DMS114 treated with DMSO at 0.1 percent for 48 hours (cell line): ENCODE results near the gene LCAT.

Experiments
- DNase-seq: peaks from one replicate; lab custom pipeline; 2025; ENCODE audit not compliant: unreplicated experiment; lab: John Stamatoyannopoulos, UW

Gene LCAT

GRCh38 chr16:67969254-67970039, 25.5 kb upstream of the LCAT start:
- DNase-seq = no peak

DNA sequence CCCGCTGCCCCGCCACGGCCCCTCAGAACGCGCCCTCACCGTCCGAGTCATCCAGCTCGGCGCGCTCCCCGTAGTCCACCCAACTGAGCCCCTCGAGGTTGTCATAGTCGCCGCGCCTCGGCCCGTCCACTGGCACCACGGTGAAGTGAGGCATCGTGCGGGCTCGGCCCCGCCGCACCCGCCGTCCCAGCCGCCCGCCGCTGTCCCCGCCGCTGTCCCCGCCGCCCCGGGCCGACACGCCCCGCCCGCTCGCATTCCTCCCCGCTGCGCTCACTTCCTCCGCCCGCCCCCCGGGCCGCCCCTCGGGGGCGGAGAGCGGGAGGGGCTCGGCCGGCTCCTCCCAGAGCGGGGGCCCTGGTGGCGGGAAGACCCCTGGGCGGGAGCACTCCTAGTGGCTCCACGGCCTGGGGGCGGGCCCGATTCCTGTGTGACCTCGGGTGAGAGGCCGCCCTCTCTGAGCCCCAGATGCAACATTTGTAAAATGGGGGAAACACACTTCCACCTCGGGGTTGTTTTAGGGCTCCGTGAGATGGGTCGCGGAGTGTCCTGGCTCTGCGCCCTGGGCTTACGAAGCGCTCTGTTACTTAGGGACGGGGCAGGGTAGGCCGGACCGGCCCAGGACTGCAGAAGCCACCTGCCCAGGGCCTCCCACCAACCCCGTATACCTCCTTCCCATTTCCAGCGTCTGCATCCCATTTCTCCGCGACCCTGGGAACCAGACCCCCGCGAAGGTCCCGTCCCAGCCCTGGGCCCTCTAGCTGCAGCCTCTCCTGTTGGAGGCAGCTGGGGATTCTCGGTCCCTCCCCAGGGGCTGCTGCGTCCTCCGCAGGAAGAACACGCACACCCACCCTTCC, 24.7 kb upstream of the LCAT start, which contains the start of gene SLC12A4:
Gene SLC12A4 (minus strand): TSS at position 238 of the 854 bp plus-strand sequence. CDS start 84 bp downstream, at position 154.
- peak; percentile 69 for DNase-seq

- no peak for DNase-seq
Measured at GRCh38 chr16:67967958-67968399, 24.1 kb upstream of the LCAT start.

DNA sequence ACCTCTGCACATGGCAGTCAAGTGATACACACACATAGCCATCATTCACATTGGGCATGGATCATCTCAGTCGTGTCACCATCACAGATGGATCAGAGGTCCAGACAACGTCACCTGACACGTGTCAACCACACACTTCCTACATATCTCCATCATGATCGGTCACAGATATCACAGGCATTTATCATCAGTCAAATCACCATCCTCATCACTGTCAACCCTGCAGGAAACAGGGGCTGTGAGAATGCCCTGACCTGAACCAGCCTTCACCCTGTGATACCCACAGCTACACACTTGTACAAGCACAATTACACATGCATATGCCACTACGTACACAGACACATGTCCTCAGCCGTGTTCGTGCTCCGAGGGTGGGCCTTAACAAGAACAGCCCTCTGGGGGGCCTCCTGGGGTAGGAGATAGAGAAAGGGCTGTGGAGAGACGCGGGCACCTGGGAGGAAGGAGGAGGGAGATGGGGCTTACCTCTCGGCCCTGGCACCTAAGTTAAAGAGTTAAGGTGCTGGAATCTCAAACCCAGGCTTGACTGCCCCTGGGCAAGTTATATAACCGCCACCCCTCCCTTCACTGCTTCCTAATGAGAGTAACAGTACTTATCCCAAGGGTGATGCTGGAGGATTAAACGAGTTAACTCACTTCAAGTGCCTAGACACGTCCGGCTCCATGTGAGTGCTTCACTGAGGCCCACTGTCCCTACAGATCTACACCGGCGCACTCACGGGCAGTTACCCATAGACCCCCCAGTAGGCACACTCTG, 23.4 kb upstream of the LCAT start:
- no peak for DNase-seq

GRCh38 chr16:67966549-67967182, 22.7 kb upstream of the LCAT start:
- DNase-seq = no peak

GRCh38 chr16:67965668-67966548, 22.0 kb upstream of the LCAT start:
- DNase-seq = no peak

GRCh38 chr16:67964477-67965131, 20.7 kb upstream of the LCAT start:
- no peak for DNase-seq

DNA sequence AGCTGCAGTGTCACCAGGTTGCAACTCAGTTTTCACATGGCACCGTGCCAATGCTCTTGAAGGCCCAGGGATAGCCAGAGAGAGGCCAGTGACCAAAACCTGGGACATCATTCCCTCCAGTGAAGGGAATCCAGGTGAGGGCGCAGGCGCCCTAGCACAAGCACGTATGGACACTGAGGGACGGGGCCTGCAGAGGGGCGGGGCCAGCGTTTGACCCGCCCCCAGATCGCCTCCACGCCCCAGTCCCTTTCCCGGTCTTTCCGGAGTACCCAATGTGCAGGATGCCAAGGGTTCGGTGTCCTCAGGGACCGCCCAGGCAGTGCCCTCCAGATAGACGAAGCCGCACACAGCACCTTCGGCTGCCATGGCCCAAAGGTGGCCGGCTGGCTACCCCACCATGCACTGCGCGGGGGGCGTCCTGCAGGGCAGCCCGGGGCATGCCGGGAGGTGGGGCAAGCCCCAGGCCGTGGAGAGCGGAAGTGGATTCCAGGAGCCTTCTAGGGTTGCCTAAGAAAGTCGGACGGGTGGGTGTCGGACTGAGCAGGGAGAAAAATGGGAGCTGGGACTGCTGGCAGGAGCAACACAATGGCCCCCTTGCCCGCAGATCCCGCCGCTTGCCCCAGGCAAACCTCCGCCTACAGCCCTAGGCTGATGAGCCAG, 19.9 kb upstream of the LCAT start:
- DNase-seq = no peak

DNA sequence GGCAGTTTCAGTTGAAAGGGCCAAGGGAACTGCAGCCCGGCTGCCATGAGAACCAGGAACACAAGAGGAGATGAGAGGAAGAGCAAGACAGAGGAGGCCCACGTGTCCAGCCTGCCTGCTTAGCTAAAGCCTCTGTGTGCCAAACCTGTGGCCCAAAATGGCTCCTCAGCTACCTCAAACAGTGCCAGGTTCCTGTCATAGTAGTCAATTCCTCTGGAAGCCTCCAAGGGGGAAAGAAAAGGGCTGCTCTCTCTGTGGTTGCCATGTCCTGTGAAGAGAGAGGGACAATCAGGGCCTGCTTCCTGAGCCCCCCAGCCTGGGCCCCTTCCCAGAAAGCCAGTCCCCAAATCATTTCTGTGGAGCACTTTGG, 19.4 kb upstream of the LCAT start:
- no peak for DNase-seq

- DNase-seq = no peak
Measured at GRCh38 chr16:67962135-67962534, 18.2 kb upstream of the LCAT start.

DNA sequence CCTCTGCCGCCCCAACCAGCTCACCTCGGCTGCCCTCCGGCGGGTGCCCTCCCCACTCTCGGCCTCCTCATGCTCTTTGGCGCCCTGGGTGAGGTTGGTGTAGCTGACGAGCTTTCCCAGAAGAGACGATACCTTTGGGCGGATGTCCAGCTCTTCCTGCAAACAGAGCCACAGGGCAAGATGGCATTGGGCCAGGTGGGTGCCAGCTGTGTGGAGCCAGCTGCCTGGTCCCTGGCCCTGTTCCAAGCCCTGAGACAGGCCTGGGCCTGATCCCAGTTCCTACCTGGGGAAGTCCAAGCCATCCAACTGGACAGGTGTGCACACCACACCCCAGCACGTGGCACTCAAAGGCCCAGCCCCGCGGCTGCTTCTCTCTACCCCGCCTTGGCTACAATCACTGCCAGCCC, 17.6 kb upstream of the LCAT start:
- DNase-seq = no peak

- no peak for DNase-seq
Measured at GRCh38 chr16:67959536-67960329, 15.8 kb upstream of the LCAT start.

GRCh38 chr16:67957622-67958021, 13.7 kb upstream of the LCAT start:
- DNase-seq = no peak

DNA sequence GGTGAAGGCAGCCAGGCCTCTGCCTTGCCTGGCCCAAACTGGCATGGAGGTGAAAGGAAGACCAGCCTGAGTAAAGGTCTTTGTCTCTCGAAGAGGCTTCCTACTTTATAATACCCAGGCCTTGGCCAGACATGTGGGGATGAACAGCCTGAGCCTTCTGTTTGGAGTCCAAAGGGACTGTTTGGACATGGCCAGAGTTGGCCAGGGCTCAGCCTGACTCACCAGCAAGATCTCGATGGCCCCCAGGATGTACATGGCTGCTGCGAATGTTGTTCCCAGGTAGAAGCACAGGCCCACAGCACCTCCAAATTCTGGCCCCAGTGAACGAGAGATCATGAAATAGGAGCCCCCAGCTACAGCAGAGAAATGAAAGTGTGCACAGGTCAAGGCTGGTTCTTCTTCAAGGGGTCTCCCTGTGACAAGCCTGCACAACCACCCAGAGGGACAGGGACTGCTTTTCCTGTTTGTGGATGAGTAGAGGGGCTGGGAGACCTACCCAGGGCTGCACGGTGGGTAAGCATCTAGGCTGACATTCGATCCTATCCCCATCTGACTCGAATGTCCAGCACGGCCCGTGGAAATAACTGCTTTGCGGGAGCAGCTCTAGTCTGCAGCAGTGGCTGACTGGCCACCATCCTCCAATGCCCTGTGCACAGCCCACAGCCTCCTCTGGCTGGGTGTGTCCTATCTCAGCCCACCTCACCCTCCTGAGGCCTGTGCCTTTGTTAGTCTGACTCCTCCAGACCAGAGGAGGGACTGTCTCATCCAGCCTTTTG, 10.7 kb upstream of the LCAT start:
- DNase-seq = no peak

DNA sequence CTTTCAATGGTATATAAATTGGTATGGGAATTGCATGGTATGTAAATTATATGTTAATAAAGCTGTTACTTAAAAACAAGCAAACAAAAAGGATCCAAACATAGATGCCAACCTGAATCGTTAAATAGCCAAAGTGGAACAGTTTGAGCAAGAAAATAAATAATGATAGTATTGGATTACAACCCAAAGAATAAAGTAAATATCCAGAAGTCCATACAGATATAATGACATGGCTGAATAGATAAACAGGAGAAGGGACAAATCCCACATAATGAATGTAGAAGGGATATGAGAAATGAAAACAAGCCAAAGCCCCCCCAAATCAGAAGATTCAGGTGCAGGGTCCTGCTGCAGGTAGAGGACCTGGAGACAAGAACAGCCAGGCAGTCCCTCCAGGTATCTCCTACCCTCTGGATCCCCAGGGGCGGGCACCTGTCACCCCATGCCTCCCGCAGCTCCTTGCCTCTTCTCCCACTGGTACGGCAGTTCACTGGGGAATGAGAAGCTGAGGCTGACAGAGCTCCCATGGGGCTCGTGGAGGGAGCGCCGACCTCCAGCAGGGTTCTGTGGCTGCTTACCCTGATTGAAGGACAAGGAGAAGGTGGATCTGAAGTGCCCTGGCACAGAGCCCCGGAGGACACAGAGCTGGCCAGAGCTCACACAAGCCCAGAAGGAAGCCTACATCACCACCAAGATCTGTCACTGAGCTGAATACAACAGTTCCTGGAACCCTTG, 9.9 kb upstream of the LCAT start:
- no peak for DNase-seq

GRCh38 chr16:67951485-67951884, 7.6 kb upstream of the LCAT start:
- no peak for DNase-seq
